HL-60 (cell line): Measurements from ENCODE around the gene CNTNAP5.

Source experiments
- GABPA ChIP-seq: IDR thresholded peaks from 2 replicates; pipeline ENCODE4 v1.6.1; 2012; ENCODE audit warnings: low read depth
- POLR2AphosphoS5 ChIP-seq: IDR thresholded peaks from 2 replicates; pipeline ENCODE4 v1.6.1; 2012; ENCODE audit warnings: low read depth
- TF ChIP-seq, protein P1 (sequence below): IDR thresholded peaks from one replicate; pipeline ENCODE4 v1.5.1; 2011; ENCODE audit warnings: low read length, control low read depth, inconsistent platforms; ENCODE audit not compliant: insufficient read depth

GRCh38 chr2:124395961-124396360, 370.9 kb downstream of the CNTNAP5 start:
- TF ChIP-seq, protein P1, sequence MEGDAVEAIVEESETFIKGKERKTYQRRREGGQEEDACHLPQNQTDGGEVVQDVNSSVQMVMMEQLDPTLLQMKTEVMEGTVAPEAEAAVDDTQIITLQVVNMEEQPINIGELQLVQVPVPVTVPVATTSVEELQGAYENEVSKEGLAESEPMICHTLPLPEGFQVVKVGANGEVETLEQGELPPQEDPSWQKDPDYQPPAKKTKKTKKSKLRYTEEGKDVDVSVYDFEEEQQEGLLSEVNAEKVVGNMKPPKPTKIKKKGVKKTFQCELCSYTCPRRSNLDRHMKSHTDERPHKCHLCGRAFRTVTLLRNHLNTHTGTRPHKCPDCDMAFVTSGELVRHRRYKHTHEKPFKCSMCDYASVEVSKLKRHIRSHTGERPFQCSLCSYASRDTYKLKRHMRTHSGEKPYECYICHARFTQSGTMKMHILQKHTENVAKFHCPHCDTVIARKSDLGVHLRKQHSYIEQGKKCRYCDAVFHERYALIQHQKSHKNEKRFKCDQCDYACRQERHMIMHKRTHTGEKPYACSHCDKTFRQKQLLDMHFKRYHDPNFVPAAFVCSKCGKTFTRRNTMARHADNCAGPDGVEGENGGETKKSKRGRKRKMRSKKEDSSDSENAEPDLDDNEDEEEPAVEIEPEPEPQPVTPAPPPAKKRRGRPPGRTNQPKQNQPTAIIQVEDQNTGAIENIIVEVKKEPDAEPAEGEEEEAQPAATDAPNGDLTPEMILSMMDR, result no peak
- TF ChIP-seq GABPA (no peak), POLR2AphosphoS5 (no peak)
